Natural killer cell (primary cell): Measurements from ENCODE around the gene EPS8. TPM values are rescaled to one million over a fixed set of nuclear protein-coding genes. Genes with fewer than 3 reads are reported as not detected.

Source experiments
- ATAC-seq, 3 donors: fragments of 150-1000 bp in 2 of 3; fragments of 200-7000 bp in 1 of 3; cut with Tn5 transposase; 1 replicate in 1 of 3; 2 replicates in 2 of 3; pipeline ENCODE4 v1.10.0; 2021; ENCODE audit warnings: mild to moderate bottlenecking in 2 of 3, moderate library complexity in 2 of 3
- DNase-seq, 2 donors: peaks; one replicate each; pipeline versions ENCODE4 v3.0.0 to v3.0.0-alpha.2; 2013 to 2021; ENCODE audit warnings: mixed read lengths in 1 of 2
- H3K27ac ChIP-seq: one replicate; pipeline ENCODE4 v1.5.1; 2013; ENCODE audit warnings: mild to moderate bottlenecking, low read length
- H3K27me3 ChIP-seq: one replicate; pipeline ENCODE4 v1.6.1; 2013; ENCODE audit warnings: low read length; ENCODE audit not compliant: control insufficient read depth, insufficient read depth
- H3K36me3 ChIP-seq: one replicate; pipeline ENCODE4 v1.6.1; 2013; ENCODE audit warnings: low read length; ENCODE audit not compliant: control insufficient read depth, insufficient read depth
- H3K4me1 ChIP-seq: one replicate; pipeline ENCODE4 v1.6.1; 2013; ENCODE audit warnings: low read length; ENCODE audit not compliant: control insufficient read depth, insufficient read depth
- H3K4me3 ChIP-seq: one replicate; pipeline ENCODE4 v1.5.1; 2013; ENCODE audit warnings: low read length
- H3K9me3 ChIP-seq: one replicate; pipeline ENCODE4 v1.6.1; 2013; ENCODE audit warnings: low read length; ENCODE audit not compliant: control insufficient read depth, insufficient read depth
- H3K27ac Mint-ChIP-seq, 2 donors: one replicate each; pipeline ENCODE4 v1.8.0; 2022; ENCODE audit warnings: mild to moderate bottlenecking in 2 of 2, mixed read lengths in 2 of 2, moderate library complexity in 1 of 2
- H3K27me3 Mint-ChIP-seq, 2 donors: one replicate each; pipeline ENCODE4 v1.8.0; 2022; ENCODE audit warnings: low read depth in 2 of 2, mixed read lengths in 2 of 2
- H3K36me3 Mint-ChIP-seq: one replicate; pipeline ENCODE4 v1.8.0; 2022; ENCODE audit warnings: mixed read lengths
- H3K4me1 Mint-ChIP-seq, 2 donors: one replicate each; pipeline ENCODE4 v1.8.0; 2022; ENCODE audit warnings: mixed read lengths in 2 of 2
- H3K4me3 Mint-ChIP-seq: one replicate; pipeline ENCODE4 v1.8.0; 2022; ENCODE audit warnings: mild to moderate bottlenecking, moderate library complexity, mixed read lengths
- H3K9me3 Mint-ChIP-seq, 2 donors: one replicate each; pipeline ENCODE4 v1.8.0; 2022; ENCODE audit warnings: mixed read lengths in 2 of 2
- WGBS: methylation state at CpG from one replicate; pipeline ENCODE4 v1.1.7; 2013; ENCODE audit warnings: missing lambda C conversion rate; ENCODE audit not compliant: insufficient coverage; 5-methylcytosine and 5-hydroxymethylcytosine counted together
- intact Hi-C: fragments of 100-400 bp; cut with micrococcal nuclease; formaldehyde crosslinking; loops from one replicate; pipeline ENCODE4 v1.14.2; 2022
- total RNA-seq, 4 donors: library from RNA; stranded (reverse); fragments of 120-200 nt in 1 of 4; gene quantifications; one replicate each; pipeline versions ENCODE4 v1.2.3 to v1.2.4, GENCODE V29; 2013 to 2022
- TF ChIP-seq, protein P1 (sequence below): fragments of 200-600 bp; IDR thresholded peaks from one replicate; pipeline ENCODE4 v1.8.0; 2022; ENCODE audit warnings: antibody characterized with exemption

EPS8 gene
- total RNA-seq, 3 donors from 2014 or later (not counting 1 experiment from before 2014, with no cell fraction given) = 1.5 to 2.6 (median 1.5) TPM

GRCh38 chr12:15677228-15677627 lies 112.0 kb downstream of the EPS8 start:
- no peaks in the 10 kb centered on the region for H3K4me1 Mint-ChIP-seq
- TF ChIP-seq, protein P1, sequence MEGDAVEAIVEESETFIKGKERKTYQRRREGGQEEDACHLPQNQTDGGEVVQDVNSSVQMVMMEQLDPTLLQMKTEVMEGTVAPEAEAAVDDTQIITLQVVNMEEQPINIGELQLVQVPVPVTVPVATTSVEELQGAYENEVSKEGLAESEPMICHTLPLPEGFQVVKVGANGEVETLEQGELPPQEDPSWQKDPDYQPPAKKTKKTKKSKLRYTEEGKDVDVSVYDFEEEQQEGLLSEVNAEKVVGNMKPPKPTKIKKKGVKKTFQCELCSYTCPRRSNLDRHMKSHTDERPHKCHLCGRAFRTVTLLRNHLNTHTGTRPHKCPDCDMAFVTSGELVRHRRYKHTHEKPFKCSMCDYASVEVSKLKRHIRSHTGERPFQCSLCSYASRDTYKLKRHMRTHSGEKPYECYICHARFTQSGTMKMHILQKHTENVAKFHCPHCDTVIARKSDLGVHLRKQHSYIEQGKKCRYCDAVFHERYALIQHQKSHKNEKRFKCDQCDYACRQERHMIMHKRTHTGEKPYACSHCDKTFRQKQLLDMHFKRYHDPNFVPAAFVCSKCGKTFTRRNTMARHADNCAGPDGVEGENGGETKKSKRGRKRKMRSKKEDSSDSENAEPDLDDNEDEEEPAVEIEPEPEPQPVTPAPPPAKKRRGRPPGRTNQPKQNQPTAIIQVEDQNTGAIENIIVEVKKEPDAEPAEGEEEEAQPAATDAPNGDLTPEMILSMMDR = no peak
- Histone ChIP-seq H3K27ac (no peak overlapping the region), H3K4me1 (no peaks in the 10 kb centered on the region), H3K36me3 (no peaks in the 10 kb centered on the region), H3K27me3 (no peaks in the 10 kb centered on the region), H3K4me3 (no peak overlapping the region), H3K9me3 (no peaks in the 10 kb centered on the region)
- H3K9me3 Mint-ChIP-seq = no peaks in the 10 kb centered on the region
- no peaks in the 10 kb centered on the region for H3K36me3 Mint-ChIP-seq
- WGBS = 88% methylated on average over 2 of the region's 3 CpGs
- intact Hi-C loops = no loop called here
- H3K27ac Mint-ChIP-seq = no peak overlapping the region
- no peaks in the 10 kb centered on the region for H3K27me3 Mint-ChIP-seq
- no peak overlapping the region for H3K4me3 Mint-ChIP-seq
- ATAC-seq (no peak), DNase-seq (no peak)

GRCh38 chr12:15672671-15673270 lies 116.4 kb downstream of the EPS8 start:
- Mint-ChIP-seq H3K9me3 (no peaks in the 10 kb centered on the region), H3K4me1 (no peaks in the 10 kb centered on the region), H3K27ac (no peak overlapping the region), H3K4me3 (no peak overlapping the region), H3K27me3 (no peaks in the 10 kb centered on the region), H3K36me3 (no peaks in the 10 kb centered on the region)
- intact Hi-C loops = no loop called here
- H3K4me1 ChIP-seq = no peaks in the 10 kb centered on the region
- H3K4me3 ChIP-seq = no peak overlapping the region
- DNase-seq = no peak
- no peak for ATAC-seq
- H3K27ac ChIP-seq = no peak overlapping the region
- WGBS = 93% methylated on average over 2 of the region's 5 CpGs
- TF ChIP-seq, protein P1 = no peak
- no peaks in the 10 kb centered on the region for H3K27me3 ChIP-seq
- no peaks in the 10 kb centered on the region for H3K36me3 ChIP-seq
- H3K9me3 ChIP-seq = no peaks in the 10 kb centered on the region

GRCh38 chr12:15670756-15671155 lies 118.4 kb downstream of the EPS8 start:
- TF ChIP-seq, protein P1 = no peak
- no peaks in the 10 kb centered on the region for H3K9me3 ChIP-seq

More at GRCh38 chr12:15670756-15671155, 118.4 kb downstream of the EPS8 start:
- Mint-ChIP-seq H3K4me1 (no peaks in the 10 kb centered on the region), H3K27ac (no peak overlapping the region), H3K27me3 (no peaks in the 10 kb centered on the region), H3K9me3 (no peaks in the 10 kb centered on the region), H3K4me3 (no peak overlapping the region), H3K36me3 (no peaks in the 10 kb centered on the region)
- Histone ChIP-seq H3K36me3 (no peaks in the 10 kb centered on the region), H3K27ac (no peak overlapping the region), H3K27me3 (no peaks in the 10 kb centered on the region), H3K4me3 (no peak overlapping the region), H3K4me1 (no peaks in the 10 kb centered on the region)
- no peak for DNase-seq
- 93% methylated on average over 2 of the region's 3 CpGs for WGBS
- no peak for ATAC-seq
- intact Hi-C loops = no loop called here
